HL-60 (cell line): ENCODE measurements around the gene RAI1.

Experiments
- DNase-seq, 2 experiments: peaks; one replicate each; pipeline ENCODE4 v3.0.0-alpha.2; 2010 to 2020; ENCODE audit warnings: low read depth in 1 of 2, low spot score in 1 of 2
- H3K27ac ChIP-seq: fragments of 250-450 bp; sonication (Bioruptor Pico); replicated peaks from 2 replicates; pipeline ENCODE4 v1.5.1; 2020; ENCODE audit warnings: mild to moderate bottlenecking, moderate library complexity
- H3K27me3 ChIP-seq: fragments of 250-450 bp; sonication (Bioruptor Pico); 2 replicates; pipeline ENCODE4 v1.5.1; 2021; ENCODE audit warnings: mild to moderate bottlenecking, moderate library complexity; ENCODE audit not compliant: insufficient read depth, poor library complexity, severe bottlenecking
- H3K4me3 ChIP-seq: replicated peaks from 2 replicates; pipeline ENCODE4 v1.5.1; 2011; ENCODE audit warnings: mild to moderate bottlenecking, control low read depth, low read length; ENCODE audit not compliant: insufficient read depth
- CTCF ChIP-seq: IDR thresholded peaks from one replicate; pipeline ENCODE4 v1.5.1; 2011; ENCODE audit warnings: low read length, control low read depth, inconsistent platforms; ENCODE audit not compliant: insufficient read depth
- GABPA ChIP-seq: IDR thresholded peaks from 2 replicates; pipeline ENCODE4 v1.6.1; 2012; ENCODE audit warnings: low read depth
- POLR2AphosphoS5 ChIP-seq: IDR thresholded peaks from 2 replicates; pipeline ENCODE4 v1.6.1; 2012; ENCODE audit warnings: low read depth
- REST ChIP-seq: IDR thresholded peaks from 2 replicates; pipeline ENCODE4 v1.6.1; 2012; ENCODE audit warnings: low read depth; ENCODE audit not compliant: insufficient replicate concordance
- SPI1 ChIP-seq: IDR thresholded peaks from 2 replicates; pipeline ENCODE4 v1.6.1; 2012; ENCODE audit warnings: low read depth, mild to moderate bottlenecking, borderline replicate concordance

The RAI1 gene

GRCh38 chr17:17691468-17692263 is 10.4 kb downstream of the RAI1 start:
- Histone ChIP-seq H3K27me3 (no peaks in the 10 kb centered on the region), H3K4me3 (no peak overlapping the region), H3K27ac (no peak overlapping the region)
- no peak for DNase-seq
- TF ChIP-seq GABPA, result no peak
- no peak for TF ChIP-seq SPI1
- TF ChIP-seq POLR2AphosphoS5, result no peak
- no peak for TF ChIP-seq CTCF
- no peak for TF ChIP-seq REST

GRCh38 chr17:17692353-17693252 is 11.3 kb downstream of the RAI1 start:
- H3K27ac ChIP-seq, result no peak overlapping the region
- no peak for TF ChIP-seq SPI1
- no peak for TF ChIP-seq CTCF
- no peak for TF ChIP-seq REST
- no peak for TF ChIP-seq GABPA
- no peak for TF ChIP-seq POLR2AphosphoS5
- no peak for DNase-seq
- H3K4me3 ChIP-seq, result no peak overlapping the region
- no peaks in the 10 kb centered on the region for H3K27me3 ChIP-seq

- DNase-seq, result peak in 1 of 2 experiments; percentile 23
- TF ChIP-seq REST (no peak), GABPA (no peak), CTCF (no peak), SPI1 (no peak), POLR2AphosphoS5 (no peak)
- Histone ChIP-seq H3K27me3 (no peaks in the 10 kb centered on the region), H3K27ac (peak overlapping the region; percentile 87), H3K4me3 (no peak overlapping the region)
Measured at GRCh38 chr17:17693253-17694168, 12.3 kb downstream of the RAI1 start.
